Sciatic nerve (tissue), 2 donors: ENCODE data around the gene SETBP1. TPM values are rescaled to one million over a fixed set of nuclear protein-coding genes. Genes with fewer than 3 reads are reported as not detected.

Experiments
- ATAC-seq: fragments of 200-7000 bp; cut with Tn5 transposase; one replicate; pipeline ENCODE4 v1.9.1; 2020; ENCODE audit warnings: mild to moderate bottlenecking, moderate library complexity
- DNase-seq: peaks from one replicate; pipeline ENCODE4 v3.0.0-alpha.2; 2020; ENCODE audit warnings: low spot score
- intact Hi-C: fragments of 100-400 bp; cut with DNase I; formaldehyde crosslinking; loops from one replicate; pipeline ENCODE4 v1.14.2; 2022
- total RNA-seq: library from RNA; stranded (reverse); fragmentation: NEBNext Ultra II Directional; extraction: Animal tissue kit (Norgen Biotek cat#: 25700); gene quantifications from one replicate; pipeline ENCODE4 v1.2.1, GENCODE V29; 2021
- donor health status: DM: no; HTN: no; CAD: no.
- donor health status: DM: no; HTN: no; CAD: no.

SETBP1 gene
- total RNA-seq, 1 donor from 2014 or later = 44.5 TPM

- ATAC-seq (no peak), DNase-seq (no peak)
- intact Hi-C loops = no loop called here
Observed at GRCh38 chr18:44677933-44678332, 2.8 kb upstream of the SETBP1 start.

- intact Hi-C loops = no loop called here
- ATAC-seq = no peak
- no peak for DNase-seq
Observed at GRCh38 chr18:44678725-44679055, 2.0 kb upstream of the SETBP1 start.

GRCh38 chr18:44679056-44679913 lies 1.4 kb upstream of the SETBP1 start:
- intact Hi-C loops = no loop called here
- DNase-seq (peak; percentile 89), ATAC-seq (peak; percentile 92)

- intact Hi-C loops = no loop called here
- no peak for ATAC-seq
- DNase-seq = peak; percentile 79
Observed at GRCh38 chr18:44679914-44680272, 795 bp upstream of the SETBP1 start.

GRCh38 chr18:44681076-44681970 lies 635 bp downstream of the SETBP1 start:
- DNase-seq (no peak), ATAC-seq (peak; percentile 7)
- intact Hi-C loops = no loop called here

GRCh38 chr18:44682201-44682870 lies 1.6 kb downstream of the SETBP1 start:
- DNase-seq = no peak
- intact Hi-C loops = no loop called here
- peak; percentile 51 for ATAC-seq

- DNase-seq (no peak), ATAC-seq (peak; percentile 7)
- intact Hi-C loops = no loop called here
Observed at GRCh38 chr18:44682871-44683221, 2.2 kb downstream of the SETBP1 start.

- no peak for DNase-seq
- intact Hi-C loops = no loop called here
- ATAC-seq = no peak
Observed at GRCh38 chr18:44683556-44683955, 2.9 kb downstream of the SETBP1 start.

GRCh38 chr18:44685296-44685695 lies 4.6 kb downstream of the SETBP1 start:
- no peak for ATAC-seq
- intact Hi-C loops = no loop called here
- DNase-seq = no peak

- ATAC-seq = no peak
- no peak for DNase-seq
- intact Hi-C loops = no loop called here
Observed at GRCh38 chr18:44686156-44686555, 5.5 kb downstream of the SETBP1 start.

- ATAC-seq = peak; percentile 20
- intact Hi-C loops = no loop called here
- no peak for DNase-seq
Observed at GRCh38 chr18:44687421-44687820, 6.7 kb downstream of the SETBP1 start.

GRCh38 chr18:44689736-44690135 lies 9.0 kb downstream of the SETBP1 start:
- intact Hi-C loops = no loop called here
- no peak for ATAC-seq

GRCh38 chr18:44691148-44691925 lies 10.6 kb downstream of the SETBP1 start:
- no peak for DNase-seq
- intact Hi-C loops = no loop called here
- no peak for ATAC-seq

More at GRCh38 chr18:44689736-44690135, 9.0 kb downstream of the SETBP1 start:
- DNase-seq = no peak

- DNase-seq = no peak
- ATAC-seq = no peak
- intact Hi-C loops = no loop called here
Observed at GRCh38 chr18:44693030-44693784, 12.5 kb downstream of the SETBP1 start.

GRCh38 chr18:44695503-44695902 lies 14.8 kb downstream of the SETBP1 start:
- intact Hi-C loops = no loop called here
- ATAC-seq = peak; percentile 31

GRCh38 chr18:44696892-44697291 lies 16.2 kb downstream of the SETBP1 start:
- no peak for DNase-seq
- ATAC-seq = peak; percentile 52
- intact Hi-C loops = no loop called here

More at GRCh38 chr18:44695503-44695902, 14.8 kb downstream of the SETBP1 start:
- DNase-seq = no peak

GRCh38 chr18:44697315-44697714 lies 16.6 kb downstream of the SETBP1 start:
- ATAC-seq = no peak
- no peak for DNase-seq
- intact Hi-C loops = no loop called here

GRCh38 chr18:44698518-44698917 lies 17.8 kb downstream of the SETBP1 start:
- intact Hi-C loops = no loop called here
- DNase-seq (no peak), ATAC-seq (no peak)
